HFF-Myc (cell line): ENCODE data around the gene CD22.
"Not testable (repeated sequence)": the region's sequence is repeated elsewhere in the genome, so short reads cannot be mapped to it uniquely, and the experiment has no call there.

Experiments
- DNase-seq: peaks from one replicate; pipeline ENCODE4 v3.0.0-alpha.2; 2011; ENCODE audit warnings: low read depth; ENCODE audit errors: extremely low read depth
- H3K4me3 ChIP-seq: replicated peaks from 2 replicates; pipeline ENCODE4 v1.5.1; 2011; ENCODE audit warnings: low read depth, mild to moderate bottlenecking, control low read depth, low read length
- TF ChIP-seq, protein P1 (sequence below): IDR thresholded peaks from 2 replicates; pipeline ENCODE4 v1.5.1; 2012; ENCODE audit warnings: mild to moderate bottlenecking, low read depth, low read length, control low read depth; ENCODE audit errors: missing control alignments

The CD22 gene

DNA sequence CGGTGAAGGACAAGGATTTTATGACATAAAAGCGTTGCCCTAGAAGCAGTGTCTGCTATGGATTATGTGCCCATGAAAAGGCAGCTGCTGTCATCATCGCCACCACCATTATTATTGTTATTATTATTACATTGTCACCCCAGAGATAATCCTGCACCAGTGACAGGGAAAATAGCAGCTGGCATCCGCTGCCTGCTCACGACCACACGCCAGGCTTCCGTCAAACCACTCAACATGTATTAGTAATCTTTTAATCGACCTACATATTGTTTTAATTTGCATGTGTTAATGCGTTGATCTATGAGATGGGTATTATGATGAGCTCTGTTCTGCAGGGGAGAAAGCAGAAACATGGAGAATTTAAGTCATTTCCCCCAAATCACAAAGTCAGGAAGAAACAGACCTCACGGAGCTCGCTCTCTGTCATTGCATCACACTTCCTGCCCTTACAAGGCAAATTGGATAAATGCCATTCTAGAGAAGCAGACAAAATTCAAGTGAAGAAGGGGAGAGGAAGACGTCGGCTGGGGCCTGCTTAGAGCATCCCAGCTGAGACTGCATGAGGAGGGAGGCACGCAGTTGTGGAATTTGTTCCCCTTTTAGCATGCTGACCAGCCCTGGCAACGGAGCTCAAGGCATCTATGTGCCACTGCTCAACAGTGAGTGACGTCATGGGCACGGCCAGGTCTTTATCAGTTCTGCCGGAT lies 29.0 kb downstream of the CD22 start, which contains the start of gene FFAR3:
Gene FFAR3, plus strand, starts transcription at position 594 of the 707 bp plus-strand sequence. CDS start 431 bp downstream, outside the sequence.
- TF ChIP-seq, protein P1, sequence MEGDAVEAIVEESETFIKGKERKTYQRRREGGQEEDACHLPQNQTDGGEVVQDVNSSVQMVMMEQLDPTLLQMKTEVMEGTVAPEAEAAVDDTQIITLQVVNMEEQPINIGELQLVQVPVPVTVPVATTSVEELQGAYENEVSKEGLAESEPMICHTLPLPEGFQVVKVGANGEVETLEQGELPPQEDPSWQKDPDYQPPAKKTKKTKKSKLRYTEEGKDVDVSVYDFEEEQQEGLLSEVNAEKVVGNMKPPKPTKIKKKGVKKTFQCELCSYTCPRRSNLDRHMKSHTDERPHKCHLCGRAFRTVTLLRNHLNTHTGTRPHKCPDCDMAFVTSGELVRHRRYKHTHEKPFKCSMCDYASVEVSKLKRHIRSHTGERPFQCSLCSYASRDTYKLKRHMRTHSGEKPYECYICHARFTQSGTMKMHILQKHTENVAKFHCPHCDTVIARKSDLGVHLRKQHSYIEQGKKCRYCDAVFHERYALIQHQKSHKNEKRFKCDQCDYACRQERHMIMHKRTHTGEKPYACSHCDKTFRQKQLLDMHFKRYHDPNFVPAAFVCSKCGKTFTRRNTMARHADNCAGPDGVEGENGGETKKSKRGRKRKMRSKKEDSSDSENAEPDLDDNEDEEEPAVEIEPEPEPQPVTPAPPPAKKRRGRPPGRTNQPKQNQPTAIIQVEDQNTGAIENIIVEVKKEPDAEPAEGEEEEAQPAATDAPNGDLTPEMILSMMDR = no peak
- no peak within 1 kb of the TSS for H3K4me3 ChIP-seq
- DNase-seq = no peak

- not testable (repeated sequence) for DNase-seq, H3K4me3 ChIP-seq
Measured at GRCh38 chr19:35358834-35359233, 29.8 kb downstream of the CD22 start.

DNA sequence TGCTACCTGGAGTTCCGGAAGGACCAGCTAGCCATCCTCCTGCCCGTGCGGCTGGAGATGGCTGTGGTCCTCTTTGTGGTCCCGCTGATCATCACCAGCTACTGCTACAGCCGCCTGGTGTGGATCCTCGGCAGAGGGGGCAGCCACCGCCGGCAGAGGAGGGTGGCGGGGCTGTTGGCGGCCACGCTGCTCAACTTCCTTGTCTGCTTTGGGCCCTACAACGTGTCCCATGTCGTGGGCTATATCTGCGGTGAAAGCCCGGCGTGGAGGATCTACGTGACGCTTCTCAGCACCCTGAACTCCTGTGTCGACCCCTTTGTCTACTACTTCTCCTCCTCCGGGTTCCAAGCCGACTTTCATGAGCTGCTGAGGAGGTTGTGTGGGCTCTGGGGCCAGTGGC lies 30.4 kb downstream of the CD22 start:
- DNase-seq = not testable (repeated sequence)

DNA sequence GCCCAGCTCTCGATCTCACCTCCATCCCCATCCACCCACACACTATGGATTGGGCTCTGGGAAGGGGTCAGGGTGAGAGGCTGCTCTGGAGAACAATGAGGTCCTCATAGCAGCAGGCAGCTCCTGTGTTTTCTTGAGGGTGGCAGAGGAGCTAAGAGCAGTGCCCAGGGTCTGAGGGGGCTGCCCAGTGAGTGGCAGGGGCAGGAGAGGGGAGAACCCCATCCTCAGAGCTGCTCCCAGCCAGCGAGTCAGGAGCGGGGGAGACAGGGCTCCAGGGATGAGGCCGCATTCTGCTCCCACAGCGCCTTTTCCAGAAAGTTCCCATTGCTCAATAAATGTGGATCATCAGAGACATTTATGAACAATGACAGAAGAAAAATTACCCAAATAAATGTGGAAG lies 31.1 kb downstream of the CD22 start:
- H3K4me3 ChIP-seq = not testable (repeated sequence)

More for the DNA sequence above, 30.4 kb downstream of the CD22 start:
- not testable (repeated sequence) for H3K4me3 ChIP-seq

GRCh38 chr19:35360880-35361420 lies 32.0 kb downstream of the CD22 start:
- TF ChIP-seq, protein P1 = no peak
- no peak for DNase-seq
- no peak overlapping the region for H3K4me3 ChIP-seq

More for the DNA sequence above, 31.1 kb downstream of the CD22 start:
- not testable (repeated sequence) for DNase-seq

GRCh38 chr19:35362261-35363000 lies 33.4 kb downstream of the CD22 start:
- no peak overlapping the region for H3K4me3 ChIP-seq
- DNase-seq = no peak
- TF ChIP-seq, protein P1 = no peak

DNA sequence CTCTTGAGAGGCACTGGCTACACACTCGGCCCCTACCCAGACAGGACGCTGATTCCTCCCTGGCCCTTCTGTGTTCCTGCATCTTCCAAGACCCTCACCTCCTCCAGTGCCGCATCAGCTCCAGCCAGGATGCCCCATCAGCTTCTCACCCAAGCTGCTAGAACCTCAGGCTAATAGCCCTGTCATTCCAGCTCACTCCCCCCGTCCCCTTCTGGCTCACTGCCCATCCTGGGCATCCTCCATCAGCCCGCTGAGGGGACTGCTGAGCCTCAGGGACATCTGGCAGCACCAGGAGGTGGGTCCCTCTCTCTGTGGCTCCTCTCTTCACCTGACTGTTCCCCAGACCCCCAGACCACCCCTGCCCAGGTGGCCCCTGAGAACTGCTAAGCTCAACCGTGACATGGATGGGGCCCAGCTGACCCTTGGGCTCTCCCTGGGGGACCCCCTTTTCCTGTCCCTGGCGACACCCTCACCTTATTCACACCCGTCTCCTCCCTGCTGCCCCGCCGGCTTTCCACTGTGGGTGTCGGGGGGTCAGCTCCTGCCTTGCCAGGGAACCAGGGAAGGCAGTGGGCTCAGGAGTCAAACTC lies 34.1 kb downstream of the CD22 start:
- TF ChIP-seq, protein P1 = no peak

DNA sequence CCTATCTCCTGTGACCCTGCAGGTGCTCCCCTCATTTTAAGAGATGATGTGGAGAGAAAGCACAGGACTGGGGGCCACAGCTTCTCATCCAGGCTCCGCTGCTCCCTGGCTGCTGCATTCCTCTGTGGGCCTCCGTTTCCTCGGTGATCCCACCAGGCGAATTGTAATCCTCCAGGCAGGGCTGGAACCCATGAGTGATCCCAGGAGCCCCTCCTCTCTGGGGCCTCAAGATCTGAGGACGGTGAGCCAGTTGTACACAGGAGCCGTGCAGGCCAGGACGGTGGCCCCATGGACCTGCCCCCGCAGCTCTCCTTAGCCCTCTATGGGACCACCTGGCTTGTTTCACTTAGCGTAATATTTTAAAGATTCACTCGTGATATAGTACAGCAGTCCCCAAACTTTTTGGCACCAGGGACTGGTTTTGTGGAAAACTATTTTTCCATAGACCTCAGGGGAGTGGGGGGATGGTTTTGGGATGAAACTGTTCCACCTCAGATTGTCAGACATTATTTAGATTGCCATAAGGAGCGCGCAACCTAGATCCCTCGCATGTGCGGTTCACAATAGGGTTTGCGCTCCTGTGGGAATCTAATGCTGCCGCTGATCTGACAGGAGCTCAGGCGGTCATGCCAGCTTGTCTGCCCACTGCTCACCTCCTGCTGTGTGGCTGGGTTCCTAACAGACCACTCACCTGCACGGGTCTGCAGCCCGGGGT lies 34.9 kb downstream of the CD22 start:
- TF ChIP-seq, protein P1 = no peak
- H3K4me3 ChIP-seq = no peak overlapping the region
- no peak for DNase-seq

More for the DNA sequence above, 34.1 kb downstream of the CD22 start:
- no peak overlapping the region for H3K4me3 ChIP-seq
- DNase-seq = no peak
